ENCODE data around the gene SKOR1.

Gene SKOR1

GRCh38 chr15:67884009-67884408 lies 58.7 kb downstream of the SKOR1 start:
- H3K27me3 ChIP-seq (ENCODE audit: insufficient read depth, poor library complexity, severe bottlenecking): no peaks in the 10 kb centered on the region
- peak overlapping the region; percentile 79 for H3K27ac ChIP-seq (replicated peaks)
- TF ChIP-seq GABPA (IDR thresholded peaks at IDR 0.05; ENCODE audit: low read depth) (no peak), CTCF (IDR thresholded peaks at IDR 0.05; ENCODE audit: insufficient read depth, low read length) (no peak), SPI1 (IDR thresholded peaks at IDR 0.05; ENCODE audit: borderline replicate concordance, low read depth) (no peak), REST (IDR thresholded peaks at IDR 0.05; ENCODE audit: insufficient replicate concordance, low read depth) (no peak), POLR2AphosphoS5 (IDR thresholded peaks at IDR 0.05; ENCODE audit: low read depth) (no peak)
- DNase-seq (ENCODE audit: low read depth in 1 of 2, low spot score in 1 of 2): no peak
- H3K4me3 ChIP-seq (replicated peaks; ENCODE audit: insufficient read depth, low read length): no peak overlapping the region; the same call in 1 of the 2 replicates
